HCT116 (cell line): ENCODE measurements around the gene ZNF536. TPM values are rescaled to one million over a fixed set of nuclear protein-coding genes. Genes with fewer than 3 reads are reported as not detected.

Experiments used
- ATAC-seq: fragments of 200-7000 bp; cut with Tn5 transposase; 2 replicates; pipeline ENCODE4 v1.9.1; 2020; ENCODE audit warnings: mild to moderate bottlenecking, moderate library complexity
- BruUV-seq: library from RNA; stranded (reverse); fragments of 400-500 nt; replicated peaks from 2 replicates; lab custom pipeline; 2021; lab: Mats Ljungman, UMichigan
- CTCF ChIA-PET: fragments of 300-600 bp; sonication (Branson Sonifier 250); formaldehyde crosslinking; loops from one replicate; lab custom pipeline; 2021; ENCODE audit warnings: antibody characterized with exemption; lab: Charles Lee
- POLR2A ChIA-PET: fragments of 300-600, 350-600 bp; sonication (Branson Sonifier 250); formaldehyde crosslinking; loops from one replicate; lab custom pipeline; 2021; ENCODE audit warnings: antibody characterized with exemption; lab: Charles Lee
- RAD21 ChIA-PET, 2 experiments: fragments of 300-600 bp; sonication (Branson Sonifier 250); formaldehyde crosslinking; loops; one replicate each; lab custom pipeline; 2023; ENCODE audit warnings: low total read pairs in 2 of 2; ENCODE audit not compliant: uncharacterized antibody in 2 of 2, unreplicated experiment in 2 of 2, low non-redundant PET in 1 of 2; lab: Charles Lee
- DNase-seq: peaks from one replicate; pipeline ENCODE4 v3.0.0-alpha.2; 2010; ENCODE audit warnings: low read depth, low spot score
- H2AFZ ChIP-seq: fragments of 200-600 bp; shearing (Covaris generic), sonication (generic); 2 replicates; pipeline ENCODE4 v1.6.1; 2017; ENCODE audit warnings: low read depth, mixed run types, mixed read lengths, antibody characterized with exemption, low read length; ENCODE audit not compliant: poor library complexity, severe bottlenecking
- H3K27ac ChIP-seq: 2 replicates; pipeline ENCODE4 v1.5.1; 2012; ENCODE audit warnings: low read depth, low read length
- H3K27me3 ChIP-seq: fragments of 200-600 bp; sonication (generic); 2 replicates; pipeline ENCODE4 v1.6.1; 2016; ENCODE audit warnings: mixed run types, low read length, mixed read lengths; ENCODE audit not compliant: insufficient read depth
- H3K36me3 ChIP-seq, 2 experiments: fragments of 200-500 bp in 1 of 2; fragments of 200-600 bp in 1 of 2; sonication (Bioruptor generic) in 1 of 2; sonication (generic) in 1 of 2; 2 replicates each; pipeline versions ENCODE4 v1.5.1 to v1.6.1; 2014 to 2016; ENCODE audit warnings: low read length in 2 of 2, inconsistent platforms in 1 of 2, mixed read lengths in 1 of 2, mixed run types in 1 of 2; ENCODE audit not compliant: insufficient read depth in 2 of 2, control insufficient read depth in 1 of 2
- H3K4me1 ChIP-seq, 2 experiments: fragments of 200-600 bp in 1 of 2; sonication (generic) in 1 of 2; 2 replicates each; pipeline versions ENCODE4 v1.5.1 to v1.6.1; 2012 to 2017; ENCODE audit warnings: low read length in 2 of 2, inconsistent platforms in 1 of 2, mild to moderate bottlenecking in 1 of 2, mixed read lengths in 1 of 2, mixed run types in 1 of 2, moderate library complexity in 1 of 2; ENCODE audit not compliant: insufficient read depth in 2 of 2, control insufficient read depth in 1 of 2
- H3K4me2 ChIP-seq: fragments of 200-600 bp; sonication (generic); 2 replicates; pipeline ENCODE4 v1.6.1; 2017; ENCODE audit warnings: mixed run types, low read length, mixed read lengths
- H3K4me3 ChIP-seq, 2 experiments: fragments of 200-600 bp in 1 of 2; sonication (generic) in 1 of 2; replicated peaks in 1 of 2; 2 replicates each; pipeline ENCODE4 v1.5.1; 2011 to 2016; ENCODE audit warnings: low read length in 2 of 2, control low read depth in 1 of 2, low read depth in 1 of 2, mild to moderate bottlenecking in 1 of 2, mixed read lengths in 1 of 2, mixed run types in 1 of 2
- H3K79me2 ChIP-seq: fragments of 200-600 bp; sonication (generic); 2 replicates; pipeline ENCODE4 v1.6.1; 2017; ENCODE audit warnings: mild to moderate bottlenecking, mixed run types, low read length, moderate library complexity, mixed read lengths; ENCODE audit not compliant: insufficient read depth
- H3K9ac ChIP-seq: fragments of 200-600 bp; sonication (generic); 2 replicates; pipeline ENCODE4 v1.6.1; 2016; ENCODE audit warnings: low read length, mixed read lengths
- H3K9me2 ChIP-seq: fragments of 200-600 bp; sonication (generic), shearing (Covaris generic); 2 replicates; pipeline ENCODE4 v1.6.1; 2017; ENCODE audit warnings: mixed run types, mild to moderate bottlenecking, moderate library complexity; ENCODE audit not compliant: insufficient read depth
- H3K9me3 ChIP-seq, 2 experiments: fragments of 200-500 bp in 1 of 2; fragments of 200-600 bp in 1 of 2; sonication (Bioruptor generic) in 1 of 2; sonication (generic) in 1 of 2; 2 replicates each; pipeline ENCODE4 v1.6.1; 2014 to 2017; ENCODE audit warnings: low read length in 2 of 2, mixed read lengths in 2 of 2, inconsistent platforms in 1 of 2, low read depth in 1 of 2, mild to moderate bottlenecking in 1 of 2, mixed run types in 1 of 2, moderate library complexity in 1 of 2; ENCODE audit not compliant: control insufficient read depth in 1 of 2, insufficient read depth in 1 of 2
- H4K20me1 ChIP-seq: fragments of 200-600 bp; sonication (generic), shearing (Covaris generic); 2 replicates; pipeline ENCODE4 v1.6.1; 2017; ENCODE audit warnings: mixed run types, mild to moderate bottlenecking, moderate library complexity; ENCODE audit not compliant: insufficient read depth
- CEBPB ChIP-seq: IDR thresholded peaks from 2 replicates; pipeline ENCODE4 v1.6.1; 2012; ENCODE audit warnings: low read depth
- CTCF ChIP-seq, 3 experiments: fragments of 200-600 bp in 1 of 3; sonication (generic) in 1 of 3; IDR thresholded peaks in 2 of 3; conservative IDR thresholded peaks in 1 of 3; 2 replicates each; pipeline ENCODE4 v1.5.1; 2012 to 2017; ENCODE audit warnings: low read depth in 2 of 3, low read length in 2 of 3, antibody characterized with exemption in 1 of 3, borderline replicate concordance in 1 of 3, control low read depth in 1 of 3, mild to moderate bottlenecking in 1 of 3, mixed read lengths in 1 of 3, mixed run types in 1 of 3, moderate library complexity in 1 of 3; ENCODE audit not compliant: insufficient read depth in 1 of 3
- ELF1 ChIP-seq: IDR thresholded peaks from 2 replicates; pipeline ENCODE4 v1.6.1; 2012; ENCODE audit warnings: low read depth, borderline replicate concordance
- JUND ChIP-seq: IDR thresholded peaks from 2 replicates; pipeline ENCODE4 v1.6.1; 2012
- POLR2A ChIP-seq: IDR thresholded peaks from 2 replicates; pipeline ENCODE4 v1.7.0; 2011; ENCODE audit warnings: borderline replicate concordance; ENCODE audit not compliant: insufficient read depth, insufficient read length; ENCODE audit errors: extremely low read depth
- REST ChIP-seq: IDR thresholded peaks from 2 replicates; pipeline ENCODE4 v1.6.1; 2012; ENCODE audit warnings: low read depth
- SIN3A ChIP-seq: IDR thresholded peaks from 2 replicates; pipeline ENCODE4 v1.6.1; 2012; ENCODE audit warnings: low read depth
- SRF ChIP-seq: IDR thresholded peaks from 2 replicates; pipeline ENCODE4 v1.6.1; 2012; ENCODE audit warnings: low read depth
- ZBTB33 ChIP-seq: IDR thresholded peaks from 2 replicates; pipeline ENCODE4 v1.6.1; 2011; ENCODE audit warnings: mild to moderate bottlenecking, low read length, moderate library complexity; ENCODE audit not compliant: insufficient replicate concordance; ENCODE audit errors: extremely low read depth
- ZFX ChIP-seq: fragments of 450-650 bp; IDR thresholded peaks from 2 replicates; pipeline ENCODE4 v1.6.1; 2017
- ZNF274 ChIP-seq: fragments of 200-500 bp; sonication (Bioruptor generic); IDR thresholded peaks from 2 replicates; pipeline ENCODE4 v1.6.1; 2014; ENCODE audit warnings: mild to moderate bottlenecking, low read depth, low read length, inconsistent platforms
- intact Hi-C: fragments of 100-400 bp; cut with micrococcal nuclease; formaldehyde crosslinking; loops from 2 replicates; pipeline ENCODE4 v1.10.0; 2022
- total RNA-seq: library from RNA; stranded (reverse); gene quantifications from one replicate; pipeline ENCODE4 v1.2.1, GENCODE V29; 2021; ENCODE audit not compliant: unreplicated experiment

ZNF536 gene
- total RNA-seq, 1 experiment from 2014 or later, result not detected

GRCh38 chr19:30327331-30327730 is 44.9 kb upstream of the ZNF536 start:
- Histone ChIP-seq H3K27me3 (peaks cover 11% of the 10 kb centered on the region), H3K79me2 (no peaks in the 10 kb centered on the region), H3K9me2 (no peaks in the 10 kb centered on the region), H3K36me3 (no peaks in the 10 kb centered on the region), H3K27ac (no peak overlapping the region), H3K4me3 (no peak overlapping the region), H2AFZ (no peak overlapping the region), H3K9ac (no peak overlapping the region), H3K9me3 (no peaks in the 10 kb centered on the region), H3K4me2 (no peak overlapping the region), H4K20me1 (no peaks in the 10 kb centered on the region), H3K4me1 (no peaks in the 10 kb centered on the region)
- DNase-seq (no peak), ATAC-seq (no peak)
- POLR2A ChIA-PET, result no interaction called here
- BruUV-seq, result no TSS peak
- CTCF ChIA-PET, result no interaction called here
- RAD21 ChIA-PET, result no interaction called here
- no peak for TF ChIP-seq SRF
- TF ChIP-seq ELF1, result no peak
- TF ChIP-seq ZFX, result no peak
- no peak for TF ChIP-seq POLR2A
- no peak for TF ChIP-seq JUND
- no peak for TF ChIP-seq ZNF274
- intact Hi-C loops, result no loop called here

- ChIA-PET POLR2A (no interaction called here), CTCF (no interaction called here)
Observed at GRCh38 chr19:30328096-30328495, 44.1 kb upstream of the ZNF536 start.

More at GRCh38 chr19:30328096-30328495, 44.1 kb upstream of the ZNF536 start:
- H3K4me3 ChIP-seq, result no peak overlapping the region
- intact Hi-C loops, result no loop called here
- H3K27me3 ChIP-seq, result peaks cover 11% of the 10 kb centered on the region
- no peaks in the 10 kb centered on the region for H3K79me2 ChIP-seq
- H3K4me1 ChIP-seq, result no peaks in the 10 kb centered on the region
- no peak overlapping the region for H2AFZ ChIP-seq
- no peak for ATAC-seq
- no peak overlapping the region for H3K9ac ChIP-seq
- H3K36me3 ChIP-seq, result no peaks in the 10 kb centered on the region
- H3K4me2 ChIP-seq, result no peak overlapping the region
- BruUV-seq, result no TSS peak
- H3K9me3 ChIP-seq, result no peaks in the 10 kb centered on the region
- DNase-seq, result no peak
- H3K27ac ChIP-seq, result no peak overlapping the region
- TF ChIP-seq JUND (no peak), ZBTB33 (no peak), CEBPB (no peak), CTCF (IDR thresholded peaks at IDR 0.05 in 2 of 3, conservative IDR thresholded peaks at IDR 0.05 in 1 of 3; ENCODE audit: borderline replicate concordance in 1 of 3, insufficient read depth in 1 of 3, low read depth in 2 of 3, low read length in 2 of 3) (no peak), SIN3A (no peak), SRF (no peak), ELF1 (no peak), REST (no peak)
- no peaks in the 10 kb centered on the region for H4K20me1 ChIP-seq
- RAD21 ChIA-PET, result no interaction called here
- no peaks in the 10 kb centered on the region for H3K9me2 ChIP-seq
